Middle frontal gyrus (tissue), 1 donor: ENCODE measurements around the gene MYL7.
A peak's percentile ranks its signal among the peaks of the same experiment; 100 is the strongest.

Experiments used
- DNase-seq: peaks from one replicate; pipeline ENCODE4 v3.0.0-alpha.2; 2015; ENCODE audit warnings: low spot score; ENCODE audit errors: extremely low spot score

MYL7 gene

GRCh38 chr7:44150966-44151941 is 10.1 kb upstream of the MYL7 start:
- no peak for DNase-seq

- no peak for DNase-seq
These were observed 9.3 kb upstream of the MYL7 start for GRCh38 chr7:44150466-44150832.

- DNase-seq = no peak
These were observed 8.7 kb upstream of the MYL7 start for GRCh38 chr7:44149571-44150465.

- DNase-seq = no peak
These were observed 7.9 kb upstream of the MYL7 start for GRCh38 chr7:44148961-44149536.

GRCh38 chr7:44148166-44148565 is 7.0 kb upstream of the MYL7 start:
- DNase-seq = no peak

GRCh38 chr7:44147026-44147991 is 6.2 kb upstream of the MYL7 start:
- DNase-seq = no peak

GRCh38 chr7:44145969-44146911 is 5.1 kb upstream of the MYL7 start:
- DNase-seq = no peak

GRCh38 chr7:44145479-44145968 is 4.4 kb upstream of the MYL7 start:
- DNase-seq = peak; percentile 21

GRCh38 chr7:44144968-44145478 is 3.9 kb upstream of the MYL7 start:
- no peak for DNase-seq

GRCh38 chr7:44144426-44144967 is 3.4 kb upstream of the MYL7 start:
- no peak for DNase-seq

- no peak for DNase-seq
These were observed 2.6 kb upstream of the MYL7 start for GRCh38 chr7:44143646-44144250.

GRCh38 chr7:44142028-44142427 is 896 bp upstream of the MYL7 start:
- no peak for DNase-seq

- DNase-seq = no peak
These were observed 791 bp downstream of the MYL7 start for GRCh38 chr7:44140341-44140740.

- no peak for DNase-seq
These were observed 1.7 kb downstream of the MYL7 start for GRCh38 chr7:44139311-44140010.

- no peak for DNase-seq
These were observed 2.4 kb downstream of the MYL7 start for GRCh38 chr7:44138698-44139097.

- no peak for DNase-seq
These were observed 4.4 kb downstream of the MYL7 start for GRCh38 chr7:44136731-44137130.

GRCh38 chr7:44134943-44135628 is 6.0 kb downstream of the MYL7 start:
- no peak for DNase-seq
